PC-9 (cell line): ENCODE measurements around the gene SLC6A3. TPM values are rescaled to one million over a fixed set of nuclear protein-coding genes. Genes with fewer than 3 reads are reported as not detected.

Experiments used
- BruUV-seq: library from RNA; stranded (reverse); fragments of 400-500 nt; replicated peaks from 2 replicates; lab custom pipeline; 2021; lab: Mats Ljungman, UMichigan
- CTCF ChIA-PET: fragments of 300-600 bp; sonication (Branson Sonifier 250); formaldehyde crosslinking; loops from one replicate; lab custom pipeline; 2022; ENCODE audit warnings: antibody characterized with exemption; lab: Charles Lee
- POLR2A ChIA-PET: fragments of 300-600 bp; sonication (Branson Sonifier 250); formaldehyde crosslinking; loops from one replicate; lab custom pipeline; 2022; ENCODE audit warnings: antibody characterized with exemption; ENCODE audit not compliant: unreplicated experiment; lab: Charles Lee
- DNase-seq, 2 experiments: peaks; one replicate each; pipeline versions ENCODE4 v3.0.0 to v3.0.0-alpha.2; 2015 to 2022; ENCODE audit warnings: mixed read lengths in 1 of 2
- H2AFZ ChIP-seq: fragments of 200-600 bp; sonication (generic); 2 replicates; pipeline ENCODE4 v1.8.1; 2017; ENCODE audit warnings: antibody characterized with exemption
- H3F3A ChIP-seq: fragments of 200-600 bp; sonication (generic); 2 replicates; pipeline ENCODE4 v1.8.1; 2017; ENCODE audit warnings: antibody characterized with exemption, mild to moderate bottlenecking, low read depth; ENCODE audit not compliant: insufficient read depth
- H3K27ac ChIP-seq: fragments of 200-600 bp; sonication (generic); 2 replicates; pipeline ENCODE4 v1.6.1; 2016; ENCODE audit warnings: mixed run types
- H3K27me3 ChIP-seq: fragments of 200-600 bp; sonication (generic); 2 replicates; pipeline ENCODE4 v1.6.1; 2016; ENCODE audit warnings: low read depth, mixed run types; ENCODE audit not compliant: insufficient read depth
- H3K36me3 ChIP-seq: fragments of 200-600 bp; sonication (generic); 2 replicates; pipeline ENCODE4 v1.6.1; 2016; ENCODE audit warnings: low read depth, mixed run types
- H3K4me1 ChIP-seq: fragments of 200-600 bp; sonication (generic); replicated peaks from 2 replicates; pipeline ENCODE4 v1.6.1; 2016; ENCODE audit warnings: mixed run types; ENCODE audit not compliant: insufficient read depth
- H3K4me2 ChIP-seq: fragments of 200-600 bp; sonication (generic); 2 replicates; pipeline ENCODE4 v1.6.1; 2017; ENCODE audit warnings: mixed run types
- H3K4me3 ChIP-seq: fragments of 200-600 bp; sonication (generic); 2 replicates; pipeline ENCODE4 v1.6.1; 2016; ENCODE audit warnings: mixed run types
- H3K79me2 ChIP-seq: fragments of 200-600 bp; sonication (generic); 2 replicates; pipeline ENCODE4 v1.6.1; 2017; ENCODE audit warnings: low read depth, mixed run types
- H3K9me2 ChIP-seq: fragments of 200-600 bp; sonication (generic); 2 replicates; pipeline ENCODE4 v1.8.1; 2017; ENCODE audit warnings: mild to moderate bottlenecking; ENCODE audit not compliant: insufficient read depth
- H3K9me3 ChIP-seq: fragments of 200-600 bp; sonication (generic); 2 replicates; pipeline ENCODE4 v1.8.1; 2016; ENCODE audit warnings: low read depth; ENCODE audit not compliant: insufficient read depth
- H4K20me1 ChIP-seq: fragments of 200-600 bp; sonication (generic); 2 replicates; pipeline ENCODE4 v1.8.1; 2017; ENCODE audit not compliant: insufficient read depth
- EZH2 ChIP-seq: fragments of 200-600 bp; sonication (generic); IDR thresholded peaks from 2 replicates; pipeline ENCODE4 v1.8.0; 2017; ENCODE audit warnings: antibody characterized with exemption, low read depth
- intact Hi-C: fragments of 100-400 bp; cut with micrococcal nuclease; formaldehyde crosslinking; loops from one replicate; pipeline ENCODE4 v1.10.0; 2022; ENCODE audit not compliant: unreplicated experiment
- total RNA-seq: library from RNA; stranded (reverse); gene quantifications from 2 replicates; pipeline ENCODE4 v1.2.3, GENCODE V29; 2021
- TF ChIP-seq, protein P1 (sequence below): fragments of 200-600 bp; sonication (generic); conservative IDR thresholded peaks from 2 replicates; pipeline ENCODE4 v1.6.1; 2017; ENCODE audit warnings: mixed run types, antibody characterized with exemption, mild to moderate bottlenecking, moderate library complexity

The SLC6A3 gene
- total RNA-seq, 1 experiment from 2014 or later: not detected

DNA sequence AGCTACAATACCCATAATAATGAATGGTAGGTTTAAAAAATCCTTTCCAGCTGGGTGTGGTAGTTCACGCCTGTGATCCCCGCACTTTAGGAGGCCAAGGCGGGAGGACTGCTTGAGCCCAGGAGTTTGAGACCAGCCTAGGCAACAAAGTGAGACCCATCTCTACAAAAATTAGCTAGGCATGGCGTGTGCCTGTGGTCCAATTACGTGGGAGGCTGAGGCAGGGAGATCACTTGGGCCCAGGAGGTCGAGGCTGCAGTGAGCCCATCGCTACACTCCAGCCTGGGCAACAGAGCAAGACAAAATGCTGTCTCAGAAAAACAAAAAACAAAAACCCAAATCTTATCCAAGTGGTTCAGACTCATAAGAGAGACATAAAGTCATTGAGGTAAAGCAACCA is 33.8 kb upstream of the SLC6A3 start:
- H3K36me3 ChIP-seq: peaks cover 8% of the 10 kb centered on the region
- DNase-seq: no peak
- TF ChIP-seq, protein P1, sequence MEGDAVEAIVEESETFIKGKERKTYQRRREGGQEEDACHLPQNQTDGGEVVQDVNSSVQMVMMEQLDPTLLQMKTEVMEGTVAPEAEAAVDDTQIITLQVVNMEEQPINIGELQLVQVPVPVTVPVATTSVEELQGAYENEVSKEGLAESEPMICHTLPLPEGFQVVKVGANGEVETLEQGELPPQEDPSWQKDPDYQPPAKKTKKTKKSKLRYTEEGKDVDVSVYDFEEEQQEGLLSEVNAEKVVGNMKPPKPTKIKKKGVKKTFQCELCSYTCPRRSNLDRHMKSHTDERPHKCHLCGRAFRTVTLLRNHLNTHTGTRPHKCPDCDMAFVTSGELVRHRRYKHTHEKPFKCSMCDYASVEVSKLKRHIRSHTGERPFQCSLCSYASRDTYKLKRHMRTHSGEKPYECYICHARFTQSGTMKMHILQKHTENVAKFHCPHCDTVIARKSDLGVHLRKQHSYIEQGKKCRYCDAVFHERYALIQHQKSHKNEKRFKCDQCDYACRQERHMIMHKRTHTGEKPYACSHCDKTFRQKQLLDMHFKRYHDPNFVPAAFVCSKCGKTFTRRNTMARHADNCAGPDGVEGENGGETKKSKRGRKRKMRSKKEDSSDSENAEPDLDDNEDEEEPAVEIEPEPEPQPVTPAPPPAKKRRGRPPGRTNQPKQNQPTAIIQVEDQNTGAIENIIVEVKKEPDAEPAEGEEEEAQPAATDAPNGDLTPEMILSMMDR: no peak
- no peak for TF ChIP-seq EZH2
- H3K9me2 ChIP-seq: no peaks in the 10 kb centered on the region
- CTCF ChIA-PET: no interaction called here
- POLR2A ChIA-PET: interaction anchor here (0.6 kb wide), 2 partner anchors 33 to 80 kb away, joined by 3 read pairs; no protein-coding TSS in a partner anchor
- BruUV-seq: no TSS peak
- no peak overlapping the region for H2AFZ ChIP-seq
- no peak overlapping the region for H3K4me3 ChIP-seq
- no peak overlapping the region for H3K27ac ChIP-seq
- H3K79me2 ChIP-seq: no peaks in the 10 kb centered on the region
- H4K20me1 ChIP-seq: peaks cover 19% of the 10 kb centered on the region
- H3F3A ChIP-seq: no peaks in the 10 kb centered on the region; the same call in 1 of the 2 replicates
- H3K27me3 ChIP-seq: no peaks in the 10 kb centered on the region
- no peak overlapping the region for H3K4me2 ChIP-seq
- intact Hi-C loops: loop anchor here (2.0 kb wide), 2 partner anchors 122 to 162 kb away; no protein-coding TSS in a partner anchor
- no peaks in the 10 kb centered on the region for H3K9me3 ChIP-seq
- no peaks in the 10 kb centered on the region for H3K4me1 ChIP-seq

- CTCF ChIA-PET: no interaction called here
- no peaks in the 10 kb centered on the region for H3K79me2 ChIP-seq
- no peak overlapping the region for H3K4me2 ChIP-seq
- no peaks in the 10 kb centered on the region for H3K9me3 ChIP-seq
- H3K27me3 ChIP-seq: no peaks in the 10 kb centered on the region
- H3K36me3 ChIP-seq: peaks cover 8% of the 10 kb centered on the region
- H3K4me3 ChIP-seq: no peak overlapping the region
- TF ChIP-seq, protein P1: no peak
- no peak for TF ChIP-seq EZH2
- no peak overlapping the region for H2AFZ ChIP-seq
- no peaks in the 10 kb centered on the region for H3K9me2 ChIP-seq
- H3K4me1 ChIP-seq: no peaks in the 10 kb centered on the region
- BruUV-seq: no TSS peak
- POLR2A ChIA-PET: no interaction called here
- no peak for DNase-seq
- no peaks in the 10 kb centered on the region; the same call in 1 of the 2 replicates for H3F3A ChIP-seq
- H4K20me1 ChIP-seq: peaks cover 19% of the 10 kb centered on the region
- intact Hi-C loops: loop anchor here (2.0 kb wide), 2 partner anchors 122 to 162 kb away; no protein-coding TSS in a partner anchor
- H3K27ac ChIP-seq: no peak overlapping the region
Observed at GRCh38 chr5:1478271-1479035, 33.2 kb upstream of the SLC6A3 start.

- Histone ChIP-seq H3K4me2 (no peak overlapping the region), H3K9me3 (no peaks in the 10 kb centered on the region), H3K27me3 (no peaks in the 10 kb centered on the region), H4K20me1 (peaks cover 19% of the 10 kb centered on the region), H3F3A (no peaks in the 10 kb centered on the region; the same call in 1 of the 2 replicates), H3K79me2 (no peaks in the 10 kb centered on the region), H3K9me2 (no peaks in the 10 kb centered on the region), H3K4me1 (no peaks in the 10 kb centered on the region), H3K27ac (no peak overlapping the region), H2AFZ (no peak overlapping the region), H3K4me3 (no peak overlapping the region), H3K36me3 (peaks cover 8% of the 10 kb centered on the region)
- intact Hi-C loops: no loop called here
- no TSS peak for BruUV-seq
- POLR2A ChIA-PET: no interaction called here
- DNase-seq: no peak
- CTCF ChIA-PET: no interaction called here
- no peak for TF ChIP-seq EZH2
- TF ChIP-seq, protein P1: no peak
Observed at GRCh38 chr5:1477341-1477740, 32.1 kb upstream of the SLC6A3 start.
